OCI-LY3 (cell line): ENCODE results near the gene SLC26A6.

Experiments used
- H2AFZ ChIP-seq: fragments of 200-600, 300-600 bp; shearing (Covaris generic); 2 replicates; pipeline ENCODE4 v1.6.0; 2014; ENCODE audit warnings: antibody characterized with exemption, low read depth, low read length
- H3K27ac ChIP-seq: fragments of 200-600, 300-600 bp; sonication (generic); 2 replicates; pipeline ENCODE4 v1.5.1; 2014; ENCODE audit warnings: mild to moderate bottlenecking, low read length, moderate library complexity, mixed read lengths
- H3K27me3 ChIP-seq: fragments of 200-600, 300-600 bp; sonication (generic); 2 replicates; pipeline ENCODE4 v1.6.1; 2014; ENCODE audit warnings: low read depth, low read length, mixed read lengths
- H3K36me3 ChIP-seq: fragments of 200-600, 300-600 bp; sonication (generic); replicated peaks from 2 replicates; pipeline ENCODE3; 2014; ENCODE audit warnings: low read depth, low read length, mixed read lengths
- H3K4me1 ChIP-seq: fragments of 300-600, 200-600 bp; sonication (generic); 2 replicates; pipeline ENCODE4 v1.6.1; 2014; ENCODE audit warnings: low read length, mixed read lengths
- H3K4me2 ChIP-seq: fragments of 200-600, 300-600 bp; sonication (generic); 2 replicates; pipeline ENCODE4 v1.6.1; 2014; ENCODE audit warnings: low read length, mixed read lengths
- H3K4me3 ChIP-seq: fragments of 300-600, 200-600 bp; sonication (generic); 2 replicates; pipeline ENCODE4 v1.5.1; 2014; ENCODE audit warnings: antibody characterized with exemption, mild to moderate bottlenecking, low read length, moderate library complexity
- H3K79me2 ChIP-seq: fragments of 300-600, 200-600 bp; shearing (Covaris generic); 2 replicates; pipeline ENCODE4 v1.6.1; 2014; ENCODE audit warnings: mild to moderate bottlenecking, low read length, mixed read lengths
- H3K9ac ChIP-seq: fragments of 300-600, 200-600 bp; shearing (Covaris generic); 2 replicates; pipeline ENCODE4 v1.6.0; 2014; ENCODE audit warnings: mild to moderate bottlenecking, low read length, moderate library complexity
- H3K9me3 ChIP-seq: fragments of 200-600, 300-600 bp; shearing (Covaris generic); 2 replicates; pipeline ENCODE4 v1.6.1; 2014; ENCODE audit warnings: low read length, mixed read lengths; ENCODE audit not compliant: insufficient read depth
- H4K20me1 ChIP-seq: fragments of 200-600, 300-600 bp; sonication (generic); 2 replicates; pipeline ENCODE4 v1.6.1; 2016; ENCODE audit warnings: low read length, mixed read lengths; ENCODE audit not compliant: insufficient read depth
- EZH2phosphoT487 ChIP-seq: fragments of 200-600 bp; shearing (Covaris generic); IDR thresholded peaks from 2 replicates; pipeline ENCODE4 v1.6.1; 2018; ENCODE audit warnings: antibody characterized with exemption, mixed run types, low read depth
- TF ChIP-seq, protein P1 (sequence below): fragments of 200-600, 300-600 bp; sonication (generic); IDR thresholded peaks from 2 replicates; pipeline ENCODE4 v1.5.1; 2014; ENCODE audit warnings: antibody characterized with exemption, low read length, low read depth

Gene SLC26A6

GRCh38 chr3:48588230-48588629, 47.0 kb downstream of the SLC26A6 start:
- Histone ChIP-seq H3K9ac (no peak overlapping the region), H3K79me2 (no peaks in the 10 kb centered on the region), H3K36me3 (no peaks in the 10 kb centered on the region), H3K27ac (no peak overlapping the region), H2AFZ (no peak overlapping the region), H4K20me1 (no peaks in the 10 kb centered on the region), H3K27me3 (no peaks in the 10 kb centered on the region), H3K4me1 (no peaks in the 10 kb centered on the region), H3K4me2 (no peak overlapping the region), H3K4me3 (no peak overlapping the region), H3K9me3 (no peaks in the 10 kb centered on the region)
- TF ChIP-seq, protein P1, sequence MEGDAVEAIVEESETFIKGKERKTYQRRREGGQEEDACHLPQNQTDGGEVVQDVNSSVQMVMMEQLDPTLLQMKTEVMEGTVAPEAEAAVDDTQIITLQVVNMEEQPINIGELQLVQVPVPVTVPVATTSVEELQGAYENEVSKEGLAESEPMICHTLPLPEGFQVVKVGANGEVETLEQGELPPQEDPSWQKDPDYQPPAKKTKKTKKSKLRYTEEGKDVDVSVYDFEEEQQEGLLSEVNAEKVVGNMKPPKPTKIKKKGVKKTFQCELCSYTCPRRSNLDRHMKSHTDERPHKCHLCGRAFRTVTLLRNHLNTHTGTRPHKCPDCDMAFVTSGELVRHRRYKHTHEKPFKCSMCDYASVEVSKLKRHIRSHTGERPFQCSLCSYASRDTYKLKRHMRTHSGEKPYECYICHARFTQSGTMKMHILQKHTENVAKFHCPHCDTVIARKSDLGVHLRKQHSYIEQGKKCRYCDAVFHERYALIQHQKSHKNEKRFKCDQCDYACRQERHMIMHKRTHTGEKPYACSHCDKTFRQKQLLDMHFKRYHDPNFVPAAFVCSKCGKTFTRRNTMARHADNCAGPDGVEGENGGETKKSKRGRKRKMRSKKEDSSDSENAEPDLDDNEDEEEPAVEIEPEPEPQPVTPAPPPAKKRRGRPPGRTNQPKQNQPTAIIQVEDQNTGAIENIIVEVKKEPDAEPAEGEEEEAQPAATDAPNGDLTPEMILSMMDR: no peak
- no peak for TF ChIP-seq EZH2phosphoT487

DNA sequence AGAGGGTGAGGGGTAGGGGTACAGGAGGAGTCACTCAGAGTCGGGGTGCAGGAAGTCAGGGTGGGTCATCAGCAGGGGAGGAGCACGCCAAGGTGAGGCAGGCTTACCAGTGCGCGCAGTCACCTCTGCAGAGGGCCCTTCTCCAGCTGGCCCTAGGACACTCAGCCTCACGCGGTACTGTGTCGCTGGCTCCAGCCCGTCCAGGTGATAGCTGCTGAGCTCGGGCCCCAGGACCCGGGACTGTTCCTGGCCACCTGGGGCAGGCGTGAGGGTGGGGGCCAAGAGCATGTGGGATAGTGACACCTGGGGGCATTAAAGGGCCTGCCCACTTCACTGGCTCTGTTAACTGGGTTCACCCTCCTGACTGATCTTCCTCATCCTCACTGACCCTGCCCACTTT, 47.6 kb downstream of the SLC26A6 start:
- Histone ChIP-seq H3K4me1 (no peaks in the 10 kb centered on the region), H3K4me2 (no peak overlapping the region), H3K36me3 (no peaks in the 10 kb centered on the region), H3K4me3 (no peak overlapping the region), H4K20me1 (no peaks in the 10 kb centered on the region), H3K9ac (no peak overlapping the region), H2AFZ (no peak overlapping the region), H3K79me2 (no peaks in the 10 kb centered on the region), H3K27me3 (no peaks in the 10 kb centered on the region), H3K27ac (no peak overlapping the region), H3K9me3 (no peaks in the 10 kb centered on the region)
- no peak for TF ChIP-seq EZH2phosphoT487
- TF ChIP-seq, protein P1: no peak

DNA sequence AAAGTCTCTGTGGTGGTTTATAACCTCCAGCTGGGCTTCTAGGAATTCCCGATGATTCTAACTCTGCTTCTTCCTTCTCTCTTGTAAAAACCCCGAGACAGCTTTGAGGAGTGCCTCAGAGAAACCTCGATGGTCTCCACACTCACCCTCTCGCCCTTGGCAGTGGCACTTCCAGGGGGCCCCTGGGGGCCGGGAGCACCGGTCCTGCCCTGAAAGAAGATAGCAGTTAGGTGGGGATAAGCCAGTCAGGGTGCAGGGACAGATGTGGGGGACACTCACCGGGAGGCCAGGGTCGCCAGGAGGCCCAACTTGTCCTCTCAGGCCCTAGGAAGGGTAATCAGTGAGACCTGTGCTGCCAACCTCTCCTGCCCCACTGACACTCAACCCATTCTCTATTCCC, 49.9 kb downstream of the SLC26A6 start:
- no peaks in the 10 kb centered on the region for H3K79me2 ChIP-seq
- H3K4me2 ChIP-seq: no peak overlapping the region
- H3K9ac ChIP-seq: no peak overlapping the region
- H3K36me3 ChIP-seq: no peaks in the 10 kb centered on the region
- TF ChIP-seq EZH2phosphoT487: no peak
- TF ChIP-seq, protein P1: no peak
- H3K27ac ChIP-seq: no peak overlapping the region
- no peak overlapping the region for H2AFZ ChIP-seq
- no peak overlapping the region for H3K4me3 ChIP-seq
- no peaks in the 10 kb centered on the region for H3K9me3 ChIP-seq
- H4K20me1 ChIP-seq: no peaks in the 10 kb centered on the region
- H3K27me3 ChIP-seq: no peaks in the 10 kb centered on the region
- no peaks in the 10 kb centered on the region for H3K4me1 ChIP-seq

- Histone ChIP-seq H3K27ac (no peak overlapping the region), H3K27me3 (no peaks in the 10 kb centered on the region), H4K20me1 (no peaks in the 10 kb centered on the region), H3K4me2 (no peak overlapping the region), H3K36me3 (no peaks in the 10 kb centered on the region), H3K4me1 (no peaks in the 10 kb centered on the region), H3K79me2 (no peaks in the 10 kb centered on the region), H2AFZ (no peak overlapping the region), H3K9me3 (no peaks in the 10 kb centered on the region), H3K9ac (no peak overlapping the region), H3K4me3 (no peak overlapping the region)
- no peak for TF ChIP-seq EZH2phosphoT487
- TF ChIP-seq, protein P1: no peak
Observed at GRCh38 chr3:48584836-48585235, 50.4 kb downstream of the SLC26A6 start.
